GM19043 (cell line): Measurements from ENCODE around the gene RERE.

Source experiments
- ATAC-seq: cut with Tn5 transposase; IDR thresholded peaks from one replicate; pipeline ENCODE4 v1.9.1; 2021; ENCODE audit warnings: low read depth; ENCODE audit not compliant: unreplicated experiment

RERE gene

DNA sequence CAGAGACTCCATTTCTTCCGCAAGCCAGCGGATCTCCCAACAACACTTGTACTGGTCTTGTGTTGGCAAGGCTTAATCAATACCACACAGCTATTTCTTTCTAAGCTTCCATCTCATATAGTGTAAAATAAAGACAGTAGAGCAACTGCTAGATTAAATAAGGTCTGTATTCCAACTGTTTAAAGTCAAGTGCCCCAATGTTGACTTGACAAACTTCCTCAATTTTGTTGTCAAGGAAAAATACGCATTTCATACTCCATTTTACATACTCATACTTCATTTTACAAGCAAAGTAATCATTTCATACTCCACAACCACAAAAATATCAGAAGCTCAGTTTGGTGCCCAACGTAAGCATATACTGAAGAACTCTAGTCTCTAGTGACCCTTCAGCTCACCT lies 143.0 kb downstream of the RERE start:
- no peak for ATAC-seq

GRCh38 chr1:8671306-8671917 lies 146.0 kb downstream of the RERE start:
- ATAC-seq: no peak

DNA sequence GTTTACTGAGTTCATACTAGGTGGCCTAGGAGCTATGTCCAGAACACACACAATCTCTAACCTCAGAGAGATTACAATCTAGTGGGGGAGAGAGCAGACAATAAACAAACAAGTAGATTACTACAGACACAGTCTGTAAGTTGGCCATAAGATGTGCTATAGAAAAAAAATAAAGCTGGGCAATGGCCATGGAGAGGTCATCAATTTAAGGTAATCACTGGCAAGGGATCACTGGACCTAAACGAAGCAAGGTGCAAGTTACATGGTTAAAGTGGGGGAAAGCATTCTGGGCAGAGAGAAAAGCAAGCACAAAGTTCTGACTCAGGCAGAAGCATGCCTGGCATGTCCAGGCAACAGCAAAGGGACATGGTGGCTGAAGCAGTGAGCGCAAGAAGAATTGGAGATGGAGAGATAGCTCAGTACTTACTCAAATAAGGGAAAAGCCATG lies 147.0 kb downstream of the RERE start:
- no peak for ATAC-seq

DNA sequence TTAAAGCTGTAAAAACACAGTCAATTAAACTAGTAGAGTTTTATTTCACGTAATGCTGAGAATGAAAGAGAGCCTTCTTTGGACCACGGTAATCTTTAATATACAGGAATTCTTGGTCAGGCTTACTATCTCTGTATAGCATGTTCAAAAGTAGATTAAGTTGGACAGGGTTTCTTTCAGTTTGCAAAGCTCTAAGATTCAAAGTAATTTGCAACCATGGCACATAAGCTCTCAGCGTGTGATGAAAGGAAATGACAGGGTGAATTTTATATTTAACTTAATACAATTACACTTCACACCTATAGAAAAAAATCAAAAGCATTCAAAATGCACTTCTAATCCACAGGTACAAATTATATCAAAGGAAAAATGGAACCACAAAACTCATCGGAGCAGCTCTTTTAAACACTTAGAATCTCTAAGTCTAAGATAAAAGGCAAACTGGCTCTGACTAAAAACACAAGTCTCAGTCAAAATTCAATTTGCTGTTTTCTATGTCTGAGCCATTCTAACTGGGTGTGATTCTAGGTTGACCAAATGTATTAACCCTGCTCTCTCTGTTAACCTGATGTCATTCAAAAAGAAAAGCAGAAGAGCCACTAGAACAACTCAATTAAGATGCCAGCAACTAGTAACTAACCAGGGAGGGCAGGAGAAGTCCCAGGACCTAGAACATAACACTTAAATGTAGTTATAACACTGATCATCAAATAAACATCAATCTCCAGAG lies 147.7 kb downstream of the RERE start:
- ATAC-seq: no peak

- ATAC-seq: no peak
Measured at GRCh38 chr1:8667869-8668594, 149.4 kb downstream of the RERE start.

- no peak for ATAC-seq
Measured at GRCh38 chr1:8666389-8667167, 150.9 kb downstream of the RERE start.

DNA sequence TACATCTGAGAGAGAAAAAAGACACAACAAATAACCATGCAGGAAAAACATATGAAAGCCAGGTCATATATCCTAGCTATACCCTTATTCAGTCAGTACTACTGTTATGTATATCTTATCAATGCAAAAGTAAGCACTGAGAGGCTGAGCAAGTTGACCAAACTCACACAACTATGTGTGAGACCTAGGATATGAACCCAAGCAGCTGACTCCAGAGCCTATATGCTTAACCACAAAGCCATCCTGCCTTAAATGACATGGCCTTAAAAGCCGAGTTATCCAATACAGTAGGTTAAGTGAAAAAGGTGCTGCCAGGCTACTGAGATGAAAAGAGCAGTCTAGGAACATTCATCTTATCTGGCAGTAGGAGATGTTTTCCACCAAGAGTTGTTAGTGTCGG lies 151.6 kb downstream of the RERE start:
- no peak for ATAC-seq

- no peak for ATAC-seq
Measured at GRCh38 chr1:8664887-8665286, 152.6 kb downstream of the RERE start.

- no peak for ATAC-seq
Measured at GRCh38 chr1:8663915-8664329, 153.5 kb downstream of the RERE start.

DNA sequence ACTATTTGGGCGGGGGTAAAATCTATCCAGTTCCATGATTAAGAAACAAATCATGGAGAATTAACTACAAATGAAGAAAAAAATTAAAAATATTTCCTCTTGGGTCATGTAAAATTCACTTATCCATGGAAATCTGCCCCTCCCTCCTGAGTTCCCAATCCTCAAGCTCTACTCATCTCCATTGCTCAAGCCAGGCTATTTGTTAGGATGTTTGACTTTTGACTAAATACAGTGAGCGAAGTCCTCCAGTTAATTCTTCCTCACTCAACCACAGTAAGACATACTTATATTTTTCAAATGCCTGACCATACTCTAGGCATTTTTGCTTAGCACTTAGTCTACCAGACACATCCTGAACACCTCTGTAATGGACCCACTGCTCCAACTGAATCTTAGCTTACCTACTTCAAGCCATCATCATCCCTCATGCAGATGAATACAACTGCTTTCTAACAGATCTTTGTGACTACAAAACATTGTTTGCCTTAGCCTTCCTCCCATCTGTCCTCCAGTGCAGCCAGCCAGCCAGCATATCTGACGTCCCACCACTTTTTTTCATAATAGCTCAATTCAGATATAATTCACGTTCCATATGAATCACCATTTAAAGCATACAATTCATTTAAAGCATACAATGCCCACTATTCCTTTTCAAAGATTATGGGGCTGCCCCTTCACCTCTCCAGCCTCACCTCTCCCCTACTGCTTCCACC lies 154.2 kb downstream of the RERE start:
- no peak for ATAC-seq

DNA sequence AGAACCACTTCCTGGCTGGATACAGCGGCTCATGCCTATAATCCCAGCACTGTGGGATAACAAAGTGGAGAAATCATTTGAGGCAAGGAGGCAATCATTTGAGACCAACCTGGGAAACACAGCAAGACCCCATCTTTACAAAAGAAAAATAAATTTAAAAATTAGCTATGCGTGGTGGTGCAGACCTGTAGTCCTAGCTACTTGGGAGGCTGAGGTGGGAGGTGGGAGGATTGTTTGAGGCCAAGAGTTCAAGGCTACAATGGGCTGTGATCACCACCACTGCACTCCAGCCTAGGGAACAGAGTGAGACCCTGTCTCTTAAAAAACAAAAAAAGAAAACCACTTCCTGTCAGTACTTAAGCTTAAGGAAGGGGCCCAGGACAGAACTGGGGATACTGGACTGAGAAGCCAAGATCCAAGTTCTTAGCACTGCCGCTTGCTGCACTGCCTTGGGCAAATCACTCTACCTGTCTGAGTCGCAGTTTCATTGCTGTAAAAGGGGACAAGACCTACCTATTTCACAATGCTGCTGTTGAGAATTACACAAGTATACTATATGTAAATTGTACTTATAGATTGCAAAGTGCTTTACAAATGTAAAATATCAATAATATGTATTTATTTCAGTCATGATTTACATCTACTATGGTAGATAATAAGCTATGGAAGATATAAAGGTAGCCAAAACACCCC lies 154.9 kb downstream of the RERE start:
- ATAC-seq: no peak

- no peak for ATAC-seq
Measured at GRCh38 chr1:8661185-8662110, 156.0 kb downstream of the RERE start.

DNA sequence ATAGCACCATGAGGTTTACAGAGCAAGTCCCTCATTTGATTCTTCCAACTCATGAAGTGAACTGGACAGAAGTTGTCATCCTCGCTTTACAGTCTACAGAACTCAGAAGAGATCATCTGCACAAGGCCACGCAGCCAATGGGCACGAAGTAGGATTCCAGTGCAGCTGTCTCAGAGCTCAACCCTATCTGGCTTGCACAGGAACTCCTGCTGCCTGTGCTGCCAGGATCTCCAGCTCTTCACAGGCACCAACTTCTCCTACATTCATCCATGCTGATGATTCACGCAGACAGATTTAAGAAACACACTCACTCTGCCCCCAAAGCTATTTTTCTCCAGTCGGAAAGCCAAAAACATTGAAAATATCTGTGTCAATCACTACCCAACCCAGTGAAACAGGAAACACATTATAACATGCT lies 157.0 kb downstream of the RERE start:
- ATAC-seq: no peak

DNA sequence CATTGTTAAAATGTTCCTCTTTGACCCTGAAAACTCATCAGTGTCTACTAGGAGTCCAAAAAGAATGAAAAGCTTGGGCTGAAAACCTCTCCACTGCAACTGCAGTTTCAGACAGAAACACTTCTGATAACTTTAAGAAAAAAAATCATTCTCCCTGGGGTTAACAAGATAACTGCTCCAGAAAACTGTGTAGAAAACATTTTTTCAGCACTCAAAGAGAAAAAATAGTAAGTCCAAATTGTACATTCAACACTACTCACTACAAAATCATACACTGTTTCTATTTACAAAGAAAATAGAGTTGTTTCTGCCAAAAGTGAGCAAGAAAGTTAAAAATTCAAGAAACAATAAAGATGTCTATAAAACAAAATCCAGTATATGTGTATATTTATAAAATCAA lies 157.8 kb downstream of the RERE start:
- ATAC-seq: no peak

DNA sequence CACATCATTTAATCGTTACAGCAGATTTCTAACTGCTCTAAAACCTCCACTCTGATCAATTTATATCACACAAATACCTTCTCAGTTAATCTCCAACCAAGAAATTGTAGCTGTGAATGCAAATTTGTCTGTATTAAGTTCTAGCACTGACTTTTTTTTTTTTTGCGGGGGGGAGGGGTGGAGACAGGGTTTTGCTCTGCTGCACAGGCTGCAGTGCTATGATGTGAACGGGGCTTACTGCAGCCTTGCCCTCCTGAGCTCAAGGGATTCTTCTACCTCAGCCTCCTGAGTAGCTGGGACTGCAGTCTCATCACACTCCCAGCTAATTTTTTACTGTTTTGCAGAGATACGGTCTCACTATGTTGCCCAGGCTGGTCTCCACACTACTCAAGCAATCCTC lies 163.6 kb downstream of the RERE start:
- no peak for ATAC-seq

GRCh38 chr1:8652467-8653046 lies 164.9 kb downstream of the RERE start:
- ATAC-seq: no peak

- ATAC-seq: no peak
Measured at GRCh38 chr1:8651962-8652361, 165.5 kb downstream of the RERE start.

- ATAC-seq: no peak
Measured at GRCh38 chr1:8651236-8651890, 166.1 kb downstream of the RERE start.
